Endothelial cell of umbilical vein (primary cell): ENCODE results near the gene ATP6AP2.

ENCODE experiments used
- CTCF ChIP-seq, 2 donors: IDR thresholded peaks; 1 replicate in 1 of 2; 2 replicates in 1 of 2; pipeline ENCODE4 v1.5.1; 2011; ENCODE audit warnings: low read length in 2 of 2, mild to moderate bottlenecking in 2 of 2, moderate library complexity in 2 of 2, control low read depth in 1 of 2, inconsistent platforms in 1 of 2, low read depth in 1 of 2; ENCODE audit not compliant: insufficient read depth in 1 of 2; ENCODE audit errors: extremely low read depth in 1 of 2
- EZH2 ChIP-seq: IDR thresholded peaks from 2 replicates; pipeline ENCODE4 v1.6.1; 2012; ENCODE audit warnings: borderline replicate concordance, low read depth, mild to moderate bottlenecking, moderate library complexity, low read length, inconsistent platforms; ENCODE audit not compliant: severe bottlenecking
- FOS ChIP-seq: IDR thresholded peaks from 2 replicates; pipeline ENCODE4 v1.6.1; 2011; ENCODE audit warnings: mild to moderate bottlenecking, low read length, moderate library complexity, borderline replicate concordance; ENCODE audit not compliant: insufficient read depth
- GATA2 ChIP-seq: IDR thresholded peaks from 2 replicates; pipeline ENCODE4 v1.7.0; 2011; ENCODE audit warnings: low read depth, mild to moderate bottlenecking, moderate library complexity, mixed read lengths, low read length; ENCODE audit not compliant: insufficient read length, insufficient read depth
- JUN ChIP-seq: IDR thresholded peaks from 2 replicates; pipeline ENCODE4 v1.6.1; 2011; ENCODE audit warnings: borderline replicate concordance, low read depth; ENCODE audit not compliant: insufficient read length, insufficient read depth
- MAX ChIP-seq: IDR thresholded peaks from 2 replicates; pipeline ENCODE4 v1.6.1; 2011; ENCODE audit not compliant: insufficient read depth, insufficient read length
- MYC ChIP-seq: IDR thresholded peaks from one replicate; pipeline ENCODE4 v1.6.1; 2011; ENCODE audit warnings: mild to moderate bottlenecking, low read depth, low read length
- POLR2A ChIP-seq: IDR thresholded peaks from 2 replicates; pipeline ENCODE4 v1.6.1; 2012; ENCODE audit warnings: low read depth, mild to moderate bottlenecking, control low read depth, low read length
- POLR2AphosphoS5 ChIP-seq: IDR thresholded peaks from 2 replicates; pipeline ENCODE4 v1.6.1; 2012; ENCODE audit warnings: low read depth, mild to moderate bottlenecking, control low read depth, low read length, moderate library complexity; ENCODE audit not compliant: insufficient read depth

- no peak for TF ChIP-seq GATA2
- no peak for TF ChIP-seq CTCF (IDR thresholded peaks at IDR 0.05; ENCODE audit: extremely low read depth in 1 of 2, insufficient read depth in 1 of 2, low read depth in 1 of 2, low read length in 2 of 2)
- no peak for TF ChIP-seq POLR2A
- no peak for TF ChIP-seq POLR2AphosphoS5
- TF ChIP-seq EZH2: no peak
- TF ChIP-seq MYC: no peak
- no peak for TF ChIP-seq FOS
- TF ChIP-seq JUN: no peak
- TF ChIP-seq MAX: no peak
Observed at GRCh38 chrX:40576291-40576690, 4.5 kb upstream of the ATP6AP2 start.
